Ovary (tissue), 9 donors: Measurements from ENCODE around the gene CDKAL1. TPM values are rescaled to one million over a fixed set of nuclear protein-coding genes. Genes with fewer than 3 reads are reported as not detected.
A peak's percentile ranks its signal among the peaks of the same experiment; 100 is the strongest.

Experiments used
- DNase-seq, 5 donors: peaks; one replicate each; pipeline ENCODE4 v3.0.0-alpha.2; 2019 to 2020
- H3K27ac ChIP-seq, 2 donors: fragments of 200-600 bp; one replicate each; pipeline versions ENCODE4 v1.5.1 to v1.8.0; 2019 to 2022
- H3K27me3 ChIP-seq: fragments of 200-600 bp; one replicate; pipeline ENCODE4 v1.8.0; 2022
- H3K36me3 ChIP-seq: fragments of 200-600 bp; sonication (generic); one replicate; pipeline ENCODE4 v1.5.1; 2019
- H3K4me1 ChIP-seq: one replicate; pipeline ENCODE4 v1.8.1; 2013; ENCODE audit warnings: mild to moderate bottlenecking, moderate library complexity; ENCODE audit not compliant: insufficient read depth
- H3K4me3 ChIP-seq: fragments of 200-600 bp; sonication (generic); one replicate; pipeline ENCODE4 v1.5.1; 2017
- H3K9me3 ChIP-seq, 2 donors: fragments of 200-600 bp in 1 of 2; sonication (generic) in 1 of 2; one replicate each; pipeline versions ENCODE4 v1.5.1 to v1.8.1; 2013 to 2019; ENCODE audit warnings: mild to moderate bottlenecking in 1 of 2, moderate library complexity in 1 of 2
- EP300 ChIP-seq: sonication (generic); formaldehyde crosslinking; IDR thresholded peaks from one replicate; pipeline ENCODE4 v1.6.1; 2017; ENCODE audit warnings: antibody characterized with exemption
- POLR2A ChIP-seq: fragments of 450-650 bp; IDR thresholded peaks from one replicate; pipeline ENCODE4 v1.6.1; 2017; ENCODE audit warnings: antibody characterized with exemption, mild to moderate bottlenecking, moderate library complexity
- WGBS, 3 donors: extraction: QIAGEN DNeasy Blood & Tissue Kit in 1 of 3; methylation state at CpG; one replicate each; pipeline versions ENCODE4 v1.1.5 to v1.1.7; 2013 to 2017; 5-methylcytosine and 5-hydroxymethylcytosine counted together
- intact Hi-C, 4 donors: fragments of 100-400 bp; cut with DNase I; formaldehyde crosslinking; loops; one replicate each; pipeline versions ENCODE4 v1.11.0 to v1.15.1; 2022 to 2023
- polyA plus RNA-seq, 2 donors: library from polyadenylated mRNA; stranded (reverse); fragments of 200-250 nt in 1 of 2; fragments of 350-450 nt in 1 of 2; fragmentation: Illumina TruSeq in 1 of 2; extraction: RNeasy Lipid Tissue Mini Kit (QIAGEN cat#74804) in 1 of 2; gene quantifications; one replicate each; pipeline ENCODE4 v1.2.3, GENCODE V29; 2013 to 2014
- total RNA-seq, 7 donors: library from RNA; depleted of rRNA in 2 of 7; stranded (reverse); fragments of >200 nt in 2 of 7; fragmentation: NEBNext Ultra II Directional in 3 of 7; extraction: Animal tissue kit (Norgen Biotek cat#: 25700) in 3 of 7; gene quantifications; one replicate each; pipeline versions ENCODE4 v1.1.0 to v1.2.4, GENCODE V29; 2016 to 2023
- TF ChIP-seq, protein P1 (sequence below), 3 donors: fragments of 450-650 bp in 2 of 3; fragments of 200-600 bp in 1 of 3; IDR thresholded peaks; one replicate each; pipeline versions ENCODE4 v1.5.1 to v1.8.0; 2016 to 2022; ENCODE audit warnings: antibody characterized with exemption in 3 of 3, mild to moderate bottlenecking in 1 of 3
- donor health status: DM: no; HTN: no; CAD: no; lungs with moderate emphysema.
- donor health status: DM: no; HTN: no; CAD: no.
- donor health status: Bipolar disorder and iron deficiency.
- donor health status: DM: yes; HTN: yes; CAD: no.
- donor health status: DM: no; HTN: no; CAD: no.
- donor health status: DM: yes; HTN: yes; CAD: no.

Gene CDKAL1
- total and polyA plus RNA-seq, 9 donors: 6.8 to 21.3 (median 18.9) TPM

DNA sequence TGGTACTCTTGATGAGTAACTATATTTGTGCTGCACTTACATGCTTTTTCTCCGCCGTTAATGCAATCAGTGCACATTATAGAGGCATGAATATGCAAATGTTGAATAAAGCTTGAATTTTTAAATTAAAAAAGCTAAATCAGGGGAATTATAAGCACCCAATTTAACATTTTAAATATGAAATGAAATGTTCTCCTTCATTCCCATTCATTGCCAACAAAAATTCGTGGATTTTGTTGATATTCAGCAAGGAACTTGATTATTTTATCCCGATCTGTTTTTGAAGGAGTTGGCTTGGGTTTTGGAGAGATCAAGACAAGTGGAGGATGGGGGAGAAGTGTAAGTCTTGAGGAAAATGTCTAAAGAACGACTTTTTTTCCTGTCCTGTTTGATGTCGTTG, 740.6 kb downstream of the CDKAL1 start:
- no peaks in the 10 kb centered on the region for H3K36me3 ChIP-seq
- no peak overlapping the region for H3K4me3 ChIP-seq
- no peaks in the 10 kb centered on the region for H3K27me3 ChIP-seq
- intact Hi-C loops: no loop called here
- TF ChIP-seq POLR2A: no peak
- DNase-seq: no peak
- H3K27ac ChIP-seq: no peak overlapping the region
- H3K9me3 ChIP-seq: no peaks in the 10 kb centered on the region
- peaks cover 5% of the 10 kb centered on the region for H3K4me1 ChIP-seq
- WGBS, 3 donors: 81 to 86% (median 86%) methylated on average over 6 of the region's 6 CpGs

GRCh38 chr6:21277601-21278374, 743.5 kb downstream of the CDKAL1 start:
- Histone ChIP-seq H3K4me1 (peaks cover 3% of the 10 kb centered on the region), H3K27me3 (no peaks in the 10 kb centered on the region), H3K36me3 (no peaks in the 10 kb centered on the region), H3K9me3 (no peaks in the 10 kb centered on the region), H3K27ac (no peak overlapping the region), H3K4me3 (no peak overlapping the region)
- WGBS, 3 donors: 51 to 64% (median 58%) methylated on average over 7 of the region's 7 CpGs
- intact Hi-C loops: no loop called here
- TF ChIP-seq EP300 (no peak), POLR2A (no peak)
- TF ChIP-seq, protein P1, sequence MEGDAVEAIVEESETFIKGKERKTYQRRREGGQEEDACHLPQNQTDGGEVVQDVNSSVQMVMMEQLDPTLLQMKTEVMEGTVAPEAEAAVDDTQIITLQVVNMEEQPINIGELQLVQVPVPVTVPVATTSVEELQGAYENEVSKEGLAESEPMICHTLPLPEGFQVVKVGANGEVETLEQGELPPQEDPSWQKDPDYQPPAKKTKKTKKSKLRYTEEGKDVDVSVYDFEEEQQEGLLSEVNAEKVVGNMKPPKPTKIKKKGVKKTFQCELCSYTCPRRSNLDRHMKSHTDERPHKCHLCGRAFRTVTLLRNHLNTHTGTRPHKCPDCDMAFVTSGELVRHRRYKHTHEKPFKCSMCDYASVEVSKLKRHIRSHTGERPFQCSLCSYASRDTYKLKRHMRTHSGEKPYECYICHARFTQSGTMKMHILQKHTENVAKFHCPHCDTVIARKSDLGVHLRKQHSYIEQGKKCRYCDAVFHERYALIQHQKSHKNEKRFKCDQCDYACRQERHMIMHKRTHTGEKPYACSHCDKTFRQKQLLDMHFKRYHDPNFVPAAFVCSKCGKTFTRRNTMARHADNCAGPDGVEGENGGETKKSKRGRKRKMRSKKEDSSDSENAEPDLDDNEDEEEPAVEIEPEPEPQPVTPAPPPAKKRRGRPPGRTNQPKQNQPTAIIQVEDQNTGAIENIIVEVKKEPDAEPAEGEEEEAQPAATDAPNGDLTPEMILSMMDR (IDR thresholded peaks at IDR 0.05): no peak
- no peak for DNase-seq

GRCh38 chr6:21278375-21278745, 744.1 kb downstream of the CDKAL1 start:
- TF ChIP-seq, protein P1 (IDR thresholded peaks at IDR 0.05): no peak
- TF ChIP-seq EP300 (no peak), POLR2A (no peak)
- no peaks in the 10 kb centered on the region for H3K36me3 ChIP-seq
- 11 to 22% (median 16%) methylated on average over 4 of the region's 4 CpGs for WGBS, 3 donors
- intact Hi-C loops: no loop called here
- no peak overlapping the region for H3K4me3 ChIP-seq
- no peak overlapping the region for H3K27ac ChIP-seq
- H3K9me3 ChIP-seq: no peaks in the 10 kb centered on the region
- peaks cover 3% of the 10 kb centered on the region for H3K4me1 ChIP-seq
- DNase-seq: peak; percentile 18 to 70 (median 39)
- no peaks in the 10 kb centered on the region for H3K27me3 ChIP-seq

DNA sequence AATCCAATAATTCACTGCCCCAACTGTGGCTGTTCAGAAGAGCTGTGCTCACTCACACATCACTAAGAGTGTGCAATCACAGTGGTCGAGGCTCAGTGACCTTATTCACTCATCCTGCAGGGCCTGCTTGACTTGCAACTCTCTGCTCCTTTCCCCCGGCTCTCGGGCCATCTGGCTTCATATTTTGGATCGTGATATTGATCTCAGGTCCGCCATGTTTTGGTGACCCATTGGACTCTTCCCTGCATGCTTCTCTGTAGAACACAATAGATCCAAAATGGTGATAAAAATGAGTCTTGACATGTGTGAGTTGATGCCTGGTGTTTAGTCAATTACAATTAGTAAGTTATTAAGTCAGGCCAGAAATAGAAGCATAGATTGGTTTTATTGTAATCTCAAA, 745.4 kb downstream of the CDKAL1 start:
- DNase-seq: no peak
- Histone ChIP-seq H3K9me3 (no peaks in the 10 kb centered on the region), H3K27me3 (no peaks in the 10 kb centered on the region), H3K36me3 (no peaks in the 10 kb centered on the region), H3K27ac (no peak overlapping the region), H3K4me1 (peaks cover 3% of the 10 kb centered on the region), H3K4me3 (no peak overlapping the region)
- intact Hi-C loops: no loop called here
- WGBS, 3 donors: 95 to 98% (median 98%) methylated on average over 5 of the region's 5 CpGs
- TF ChIP-seq, protein P1 (IDR thresholded peaks at IDR 0.05): no peak
- TF ChIP-seq EP300 (no peak), POLR2A (no peak)

GRCh38 chr6:21281366-21281765, 747.1 kb downstream of the CDKAL1 start:
- Histone ChIP-seq H3K4me3 (no peak overlapping the region), H3K27me3 (no peaks in the 10 kb centered on the region), H3K36me3 (no peaks in the 10 kb centered on the region), H3K9me3 (no peaks in the 10 kb centered on the region), H3K4me1 (peaks cover 3% of the 10 kb centered on the region), H3K27ac (no peak overlapping the region)
- DNase-seq: no peak
- 87 to 100% (median 95%) methylated on average over 2 of the region's 2 CpGs for WGBS, 3 donors
- intact Hi-C loops: no loop called here
- no peak for TF ChIP-seq POLR2A
- no peak for TF ChIP-seq EP300
- TF ChIP-seq, protein P1 (IDR thresholded peaks at IDR 0.05): no peak
